HepG2 (cell line): ENCODE data around the gene PKP3. TPM values are rescaled to one million over a fixed set of nuclear protein-coding genes. Genes with fewer than 3 reads are reported as not detected.

Experiments used
- ATAC-seq: fragments of 200-7000 bp; cut with Tn5 transposase; 3 replicates; pipeline ENCODE4 v1.9.1; 2020; ENCODE audit warnings: mild to moderate bottlenecking, moderate library complexity
- BruUV-seq: library from RNA; stranded (reverse); fragments of 400-500 nt; replicated peaks from 2 replicates; lab custom pipeline; 2021; lab: Mats Ljungman, UMichigan
- CTCF ChIA-PET: fragments of 300-600 bp; formaldehyde crosslinking; extraction: SDS; loops from one replicate; lab custom pipeline; 2021; ENCODE audit warnings: low total read pairs, inconsistent platforms, low intra/inter-chr PET ratio; lab: Yijun Ruan, JAX
- POLR2A ChIA-PET: fragments of 350-600 bp; sonication (Branson Sonifier 250); formaldehyde crosslinking; loops from one replicate; lab custom pipeline; 2020; ENCODE audit warnings: antibody characterized with exemption, inconsistent platforms; lab: Yijun Ruan, JAX
- DNase-seq: peaks from one replicate; pipeline ENCODE4 v3.0.0-alpha.2; 2015; ENCODE audit warnings: low spot score
- FAIRE-seq: peaks from 3 replicates; lab custom pipeline; 2011; peaks lifted over from hg19 to GRCh38; lab: Jason Lieb, UNC
- H2AFZ ChIP-seq: one replicate; pipeline ENCODE4 v1.6.1; 2011; ENCODE audit warnings: low read length, inconsistent platforms
- H3K27ac ChIP-seq: fragments of 300-600 bp; 3 replicates; pipeline ENCODE4 v1.8.0; 2011; ENCODE audit warnings: mixed run types, mild to moderate bottlenecking, mixed read lengths, low read length, inconsistent platforms; ENCODE audit not compliant: insufficient read depth; ENCODE audit errors: extremely low read length
- H3K27me3 ChIP-seq, 2 experiments: fragments of 200-600 bp in 1 of 2; 2 replicates in 1 of 2; 3 replicates in 1 of 2; pipeline versions ENCODE4 v1.6.0 to v1.8.0; 2011; ENCODE audit warnings: low read length in 2 of 2, mild to moderate bottlenecking in 2 of 2, moderate library complexity in 2 of 2, inconsistent platforms in 1 of 2; ENCODE audit not compliant: insufficient read depth in 2 of 2, control insufficient read depth in 1 of 2
- H3K36me3 ChIP-seq, 2 experiments: fragments of 200-600 bp in 1 of 2; replicated peaks in 1 of 2; 2 replicates in 1 of 2; 3 replicates in 1 of 2; pipeline versions ENCODE4 v1.5.1 to v1.8.0; 2011; ENCODE audit warnings: low read length in 2 of 2, inconsistent platforms in 1 of 2; ENCODE audit not compliant: insufficient read depth in 2 of 2, control insufficient read depth in 1 of 2
- H3K4me1 ChIP-seq: 2 replicates; pipeline ENCODE4 v1.5.1; 2012; ENCODE audit warnings: low read length, inconsistent platforms; ENCODE audit not compliant: insufficient read depth
- H3K4me2 ChIP-seq: 2 replicates; pipeline ENCODE4 v1.6.0; 2011; ENCODE audit warnings: low read depth, low read length, inconsistent platforms
- H3K4me3 ChIP-seq, 3 experiments: fragments of 200-600 bp in 1 of 3; sonication (generic), shearing (Covaris generic) in 1 of 3; replicated peaks in 1 of 3; 2 replicates each; pipeline ENCODE4 v1.5.1; 2011 to 2016; ENCODE audit warnings: low read length in 3 of 3, inconsistent platforms in 2 of 3, low read depth in 2 of 3, mild to moderate bottlenecking in 2 of 3, control low read depth in 1 of 3, mixed read lengths in 1 of 3; ENCODE audit not compliant: insufficient read depth in 1 of 3
- H3K79me2 ChIP-seq: one replicate; pipeline ENCODE4 v1.6.1; 2011; ENCODE audit warnings: low read length, inconsistent platforms; ENCODE audit not compliant: insufficient read depth
- H3K9ac ChIP-seq: 2 replicates; pipeline ENCODE4 v1.6.0; 2011; ENCODE audit warnings: mild to moderate bottlenecking, low read depth, low read length, inconsistent platforms; ENCODE audit not compliant: insufficient read depth
- H3K9me3 ChIP-seq: 2 replicates; pipeline ENCODE4 v1.5.1; 2012; ENCODE audit warnings: mild to moderate bottlenecking, low read length
- H4K20me1 ChIP-seq: 2 replicates; pipeline ENCODE4 v1.6.0; 2011; ENCODE audit warnings: inconsistent platforms, mild to moderate bottlenecking, low read length, moderate library complexity; ENCODE audit not compliant: insufficient read depth
- ATF7-NPFF ChIP-seq: sonication (generic); formaldehyde crosslinking; IDR thresholded peaks from 2 replicates; pipeline ENCODE4 v1.8.1; 2023; ENCODE audit warnings: mild to moderate bottlenecking, low read depth, missing genetic modification reagents, moderate library complexity
- BRF2 ChIP-seq: sonication (generic); formaldehyde crosslinking; IDR thresholded peaks from 2 replicates; pipeline ENCODE4 v1.8.1; 2022; ENCODE audit warnings: mild to moderate bottlenecking, missing genetic modification reagents
- DMTF1 ChIP-seq: sonication (generic); formaldehyde crosslinking; IDR thresholded peaks from 2 replicates; pipeline ENCODE4 v1.4.0; 2020; ENCODE audit warnings: mild to moderate bottlenecking, missing genetic modification reagents
- DRAP1 ChIP-seq: IDR thresholded peaks from 2 replicates; pipeline ENCODE4 v1.6.1; 2016; ENCODE audit warnings: missing genetic modification reagents, missing compliant biosample characterization
- EHMT2 ChIP-seq: fragments of 200-600 bp; sonication (generic); IDR thresholded peaks from 2 replicates; pipeline ENCODE4 v1.7.0; 2017; ENCODE audit warnings: antibody characterized with exemption, low read depth, low read length, borderline replicate concordance
- JDP2 ChIP-seq: sonication (generic); formaldehyde crosslinking; IDR thresholded peaks from 2 replicates; pipeline ENCODE4 v1.8.1; 2022; ENCODE audit warnings: missing genetic modification reagents, borderline replicate concordance
- RARG ChIP-seq: sonication (generic); formaldehyde crosslinking; IDR thresholded peaks from 2 replicates; pipeline ENCODE4 v1.4.0; 2020; ENCODE audit warnings: low read depth, mild to moderate bottlenecking, missing genetic modification reagents
- REST ChIP-seq, 2 experiments: IDR thresholded peaks; 2 replicates each; pipeline ENCODE4 v1.6.1; 2011 to 2012; ENCODE audit warnings: low read length in 2 of 2, borderline replicate concordance in 1 of 2, low read depth in 1 of 2, mild to moderate bottlenecking in 1 of 2, moderate library complexity in 1 of 2
- SIN3B ChIP-seq: fragments of 150-350 bp; IDR thresholded peaks from 2 replicates; pipeline ENCODE4 v1.6.1; 2014; ENCODE audit warnings: low read length
- ZMAT5 ChIP-seq: sonication (generic); formaldehyde crosslinking; IDR thresholded peaks from 2 replicates; pipeline ENCODE4 v1.5.0; 2020; ENCODE audit warnings: mild to moderate bottlenecking, low read depth, missing genetic modification reagents, borderline replicate concordance
- ZNF382 ChIP-seq: sonication (generic); formaldehyde crosslinking; IDR thresholded peaks from 2 replicates; pipeline ENCODE4 v1.5.0; 2020; ENCODE audit warnings: missing genetic modification reagents, mild to moderate bottlenecking, borderline replicate concordance
- ZNF501 ChIP-seq: sonication (generic); formaldehyde crosslinking; IDR thresholded peaks from 2 replicates; pipeline ENCODE4 v1.5.1; 2020; ENCODE audit warnings: mild to moderate bottlenecking, moderate library complexity, missing genetic modification reagents
- ZNF607 ChIP-seq: sonication (generic); formaldehyde crosslinking; IDR thresholded peaks from 2 replicates; pipeline ENCODE4 v1.5.1; 2020; ENCODE audit warnings: missing genetic modification reagents, mild to moderate bottlenecking, borderline replicate concordance
- ZSCAN21 ChIP-seq: sonication (generic); formaldehyde crosslinking; IDR thresholded peaks from 2 replicates; pipeline ENCODE4 v1.8.0; 2022; ENCODE audit warnings: mild to moderate bottlenecking, missing genetic modification reagents, moderate library complexity, borderline replicate concordance
- WGBS: methylation state at CpG from one replicate; pipeline ENCODE4 v1.1.6; 2017; ENCODE audit warnings: low lambda C conversion rate; 5-methylcytosine and 5-hydroxymethylcytosine counted together
- in situ Hi-C: cut with HindIII; loops from 2 replicates; pipeline ENCODE4 v1.10.0; 2017; ENCODE audit warnings: low pct_unique_long_range_greater_than_20kb; ENCODE audit not compliant: extremely low pct_ligation_motif_present
- intact Hi-C: fragments of 100-400 bp; cut with micrococcal nuclease; formaldehyde crosslinking; loops from one replicate; pipeline ENCODE4 v1.10.0; 2022; ENCODE audit not compliant: unreplicated experiment
- polyA plus RNA-seq, 8 experiments: library from polyadenylated mRNA; depleted of rRNA in 3 of 8; stranded (reverse) in 7 of 8; unstranded in 1 of 8; fragments of >200 nt; fragmentation: Illumina TruSeq in 4 of 8; extraction: Trizol in 4 of 8; gene quantifications; 2 replicates each; pipeline versions ENCODE4 v1.2.1 to v1.2.3, GENCODE V29; 2011 to 2016; ENCODE audit warnings: low read depth in 4 of 8, missing spikeins in 1 of 8, mixed read lengths in 1 of 8; ENCODE audit not compliant: insufficient read depth in 1 of 8
- total RNA-seq, 5 experiments: library from RNA; depleted of rRNA; stranded (reverse); fragments of >200 nt; fragmentation: Illumina TruSeq; extraction: Trizol; gene quantifications; 2 replicates each; pipeline ENCODE4 v1.2.3, GENCODE V29; 2016; ENCODE audit warnings: low read depth in 1 of 5

The PKP3 gene
- total and polyA plus RNA-seq, 2 of the 13 experiments (the other 11 are each of a cell fraction or from before 2014, with no cell fraction given) = 18.0 to 28.7 TPM

- ChIA-PET CTCF (no interaction called here), POLR2A (interaction anchor here (0.9 kb wide), 1 partner anchor 58 kb away, joined by 3 read pairs; no protein-coding TSS in a partner anchor)
- FAIRE-seq = no peak
- 61% methylated on average over 31 of the region's 38 CpGs for WGBS
- Histone ChIP-seq H3K27ac (no peak overlapping the region), H4K20me1 (no peaks in the 10 kb centered on the region), H3K36me3 (no peaks in the 10 kb centered on the region), H3K9me3 (no peaks in the 10 kb centered on the region), H2AFZ (no peak overlapping the region), H3K79me2 (peaks cover 8% of the 10 kb centered on the region), H3K4me1 (peaks cover 61% of the 10 kb centered on the region), H3K4me3 (peak overlapping the region in 1 of 3 experiments; percentile 23; a peak in 1 of 6 replicates), H3K9ac (no peak overlapping the region), H3K27me3 (peaks cover 2 to 22% of the 10 kb centered on the region in 2 experiments; a peak in 4 of 5 replicates), H3K4me2 (peak overlapping the region; percentile 32; the same call in 1 of the 2 replicates)
- no peak for DNase-seq
- no peak for ATAC-seq
- intact Hi-C loops (loop anchor here (2.0 kb wide), 1 partner anchor 17 kb away; no protein-coding TSS in a partner anchor), in situ Hi-C loops (no loop called here)
- no TSS peak for BruUV-seq
- no peak for TF ChIP-seq ZSCAN21 (CRISPR knock-in tag)
- no peak for TF ChIP-seq EHMT2
- TF ChIP-seq RARG (CRISPR knock-in tag) = no peak
- TF ChIP-seq JDP2 (CRISPR knock-in tag) = no peak
- TF ChIP-seq ZNF607 (CRISPR knock-in tag) = no peak
- TF ChIP-seq SIN3B = no peak
- no peak for TF ChIP-seq BRF2 (CRISPR knock-in tag)
- no peak for TF ChIP-seq ATF7-NPFF (CRISPR knock-in tag)
- TF ChIP-seq ZNF501 (CRISPR knock-in tag) = no peak
- TF ChIP-seq ZNF382 = no peak
- no peak for TF ChIP-seq DRAP1 (CRISPR knock-in tag)
- no peak for TF ChIP-seq REST (IDR thresholded peaks at IDR 0.05; ENCODE audit: borderline replicate concordance in 1 of 2, low read depth in 1 of 2, low read length in 2 of 2)
- no peak for TF ChIP-seq DMTF1 (CRISPR knock-in tag)
- no peak for TF ChIP-seq ZMAT5
Measured at GRCh38 chr11:391117-392017, 2.6 kb upstream of the PKP3 start.
